Neural cell (in vitro differentiated cells): Measurements from ENCODE around the gene GDI2. TPM values are rescaled to one million over a fixed set of nuclear protein-coding genes. Genes with fewer than 3 reads are reported as not detected.
"Not testable (repeated sequence)": the region's sequence is repeated elsewhere in the genome, so short reads cannot be mapped to it uniquely, and the experiment has no call there.

Experiments
- H2AFZ ChIP-seq: fragments of 200-600, 300-800 bp; sonication (generic), shearing (Covaris generic); 2 replicates; pipeline ENCODE4 v1.6.0; 2014; ENCODE audit warnings: low read depth, mild to moderate bottlenecking, antibody characterized with exemption, low read length, moderate library complexity
- H3F3A ChIP-seq: fragments of 200-600 bp; shearing (Covaris generic); 2 replicates; pipeline ENCODE4 v1.6.1; 2016; ENCODE audit warnings: mild to moderate bottlenecking, moderate library complexity, mixed read lengths, antibody characterized with exemption, low read length; ENCODE audit not compliant: insufficient read depth, poor library complexity, severe bottlenecking
- H3K27ac ChIP-seq: fragments of 200-600, 300-800 bp; sonication (generic), shearing (Covaris generic); 2 replicates; pipeline ENCODE4 v1.5.1; 2014; ENCODE audit warnings: mild to moderate bottlenecking, low read length, moderate library complexity
- H3K27me3 ChIP-seq: fragments of 300-800, 200-600 bp; sonication (generic), shearing (Covaris generic); 2 replicates; pipeline ENCODE4 v1.6.0; 2014; ENCODE audit warnings: mild to moderate bottlenecking, low read depth, low read length, moderate library complexity; ENCODE audit not compliant: insufficient read depth
- H3K36me3 ChIP-seq: fragments of 300-800, 200-600 bp; sonication (generic), shearing (Covaris generic); 2 replicates; pipeline ENCODE4 v1.5.1; 2014; ENCODE audit warnings: mild to moderate bottlenecking, antibody characterized with exemption, low read length, moderate library complexity; ENCODE audit not compliant: insufficient read depth
- H3K4me2 ChIP-seq: fragments of 300-800, 200-600 bp; sonication (generic), shearing (Covaris generic); 2 replicates; pipeline ENCODE4 v1.6.0; 2014; ENCODE audit warnings: mild to moderate bottlenecking, low read length
- H3K4me3 ChIP-seq: fragments of 300-800, 200-600 bp; sonication (generic), shearing (Covaris generic); 2 replicates; pipeline ENCODE4 v1.5.1; 2014; ENCODE audit warnings: mild to moderate bottlenecking, low read length, moderate library complexity
- H3K79me2 ChIP-seq: fragments of 200-600 bp; shearing (Covaris generic); replicated peaks from 2 replicates; pipeline ENCODE4 v1.6.0; 2014; ENCODE audit warnings: mild to moderate bottlenecking, low read length, moderate library complexity; ENCODE audit not compliant: insufficient read depth
- H3K9ac ChIP-seq: fragments of 300-800, 200-600 bp; sonication (generic), shearing (Covaris generic); 2 replicates; pipeline ENCODE4 v1.6.1; 2016; ENCODE audit warnings: mild to moderate bottlenecking, low read length, mixed read lengths
- H3K9me2 ChIP-seq: fragments of 200-600 bp; shearing (Covaris generic); 2 replicates; pipeline ENCODE4 v1.6.1; 2016; ENCODE audit warnings: mild to moderate bottlenecking, low read length, mixed read lengths; ENCODE audit not compliant: insufficient read depth
- H3K9me3 ChIP-seq: fragments of 200-600, 300-800 bp; sonication (generic), shearing (Covaris generic); 2 replicates; pipeline ENCODE4 v1.6.1; 2016; ENCODE audit warnings: mild to moderate bottlenecking, mixed run types, low read length, moderate library complexity, mixed read lengths
- H4K20me1 ChIP-seq: fragments of 200-600 bp; shearing (Covaris generic); 2 replicates; pipeline ENCODE4 v1.6.1; 2016; ENCODE audit warnings: mild to moderate bottlenecking, mixed run types; ENCODE audit not compliant: insufficient read depth
- EP300 ChIP-seq: fragments of 450-650 bp; conservative IDR thresholded peaks from 2 replicates; pipeline ENCODE4 v1.6.1; 2014; ENCODE audit warnings: antibody characterized with exemption, mild to moderate bottlenecking, moderate library complexity; ENCODE audit not compliant: poor library complexity, severe bottlenecking
- EZH2 ChIP-seq: fragments of 200-600, 300-800 bp; shearing (Covaris generic), sonication (generic); IDR thresholded peaks from 2 replicates; pipeline ENCODE4 v1.6.1; 2014; ENCODE audit warnings: antibody characterized with exemption, low read length, borderline replicate concordance, mild to moderate bottlenecking; ENCODE audit not compliant: insufficient read depth, poor library complexity, severe bottlenecking
- MXI1 ChIP-seq: fragments of 450-650 bp; conservative IDR thresholded peaks from 2 replicates; pipeline ENCODE4 v1.6.1; 2014; ENCODE audit warnings: antibody characterized with exemption, mild to moderate bottlenecking; ENCODE audit not compliant: poor library complexity, severe bottlenecking
- POLR2AphosphoS5 ChIP-seq: IDR thresholded peaks from 2 replicates; pipeline ENCODE4 v1.6.1; 2012
- RAD21 ChIP-seq: fragments of 450-650 bp; conservative IDR thresholded peaks from 2 replicates; pipeline ENCODE4 v1.6.1; 2014; ENCODE audit warnings: antibody characterized with exemption, mild to moderate bottlenecking, moderate library complexity
- REST ChIP-seq: IDR thresholded peaks from 2 replicates; pipeline ENCODE4 v1.6.1; 2012; ENCODE audit warnings: borderline replicate concordance
- SMC3 ChIP-seq: fragments of 450-650 bp; conservative IDR thresholded peaks from 2 replicates; pipeline ENCODE4 v1.6.1; 2014; ENCODE audit warnings: antibody characterized with exemption, mild to moderate bottlenecking, moderate library complexity; ENCODE audit not compliant: poor library complexity
- TAF1 ChIP-seq: IDR thresholded peaks from 2 replicates; pipeline ENCODE4 v1.6.1; 2012; ENCODE audit warnings: low read depth
- polyA plus RNA-seq: library from polyadenylated mRNA; depleted of rRNA; stranded (reverse); fragments of >200 nt; gene quantifications from 2 replicates; pipeline ENCODE4 v1.2.3, GENCODE V29; 2014
- TF ChIP-seq, protein P1 (sequence below): fragments of 450-650 bp; IDR thresholded peaks from 2 replicates; pipeline ENCODE4 v1.5.1; 2014; ENCODE audit warnings: antibody characterized with exemption, mild to moderate bottlenecking, moderate library complexity; ENCODE audit not compliant: poor library complexity, severe bottlenecking

GDI2 gene
- polyA plus RNA-seq, 1 donor from 2014 or later = 352 TPM

DNA sequence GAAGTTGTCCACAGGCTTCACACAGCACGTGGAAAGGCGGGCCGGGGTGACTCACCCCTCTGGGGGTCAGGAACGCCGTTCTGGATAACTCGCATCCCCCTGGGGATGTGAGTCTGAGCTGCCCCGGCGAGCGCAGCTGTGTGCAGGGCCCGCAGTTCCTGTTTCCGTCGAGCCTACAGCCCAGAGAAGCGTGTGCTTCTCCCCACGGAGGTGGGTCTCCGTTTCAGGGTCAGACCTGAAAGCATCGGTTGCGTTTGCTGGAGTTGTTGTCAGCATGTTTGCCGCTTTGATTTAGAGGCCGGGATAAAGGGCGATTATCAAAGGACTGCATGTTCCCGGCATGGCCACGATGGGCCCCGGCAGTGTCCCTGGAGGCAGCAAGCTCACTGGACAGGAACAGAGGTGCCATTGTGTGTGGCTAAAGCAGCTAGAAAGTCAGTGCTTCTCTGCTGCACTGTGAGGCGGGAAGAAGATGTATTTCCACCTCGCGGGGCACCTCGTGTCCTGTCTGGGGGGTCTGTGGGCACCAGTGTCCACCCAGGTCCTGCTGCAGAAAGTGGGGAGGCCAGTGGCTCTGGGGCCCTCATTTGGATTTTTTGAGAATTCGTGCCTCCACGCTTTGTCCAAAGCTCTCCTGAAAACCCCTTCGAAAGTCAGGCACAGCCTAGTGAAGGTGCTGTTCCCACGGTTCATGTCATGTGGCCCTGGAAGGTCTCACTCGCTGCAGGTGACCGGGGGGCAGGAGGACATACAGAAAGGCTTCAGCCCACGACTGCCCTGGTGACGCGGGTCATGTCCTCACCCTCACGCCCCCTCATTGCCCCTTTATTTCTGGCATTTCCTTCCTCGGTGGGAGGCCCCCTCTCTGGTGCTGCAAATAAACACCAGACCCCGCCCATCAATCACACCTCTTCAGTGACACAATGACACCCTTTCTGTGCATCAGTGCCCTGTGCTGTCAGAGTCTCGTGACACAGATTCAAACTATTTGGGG is 27.4 kb upstream of the GDI2 start:
- Histone ChIP-seq H3F3A (no peaks in the 10 kb centered on the region), H3K4me3 (no peak overlapping the region), H3K36me3 (no peaks in the 10 kb centered on the region), H3K9ac (no peak overlapping the region), H2AFZ (no peak overlapping the region), H3K27me3 (no peaks in the 10 kb centered on the region), H3K9me2 (no peaks in the 10 kb centered on the region), H3K4me2 (no peak overlapping the region), H3K27ac (no peak overlapping the region), H3K79me2 (no peaks in the 10 kb centered on the region), H3K9me3 (no peaks in the 10 kb centered on the region), H4K20me1 (no peaks in the 10 kb centered on the region)
- no peak for TF ChIP-seq SMC3
- no peak for TF ChIP-seq TAF1
- no peak for TF ChIP-seq MXI1
- no peak for TF ChIP-seq REST
- TF ChIP-seq EZH2 = no peak
- TF ChIP-seq, protein P1, sequence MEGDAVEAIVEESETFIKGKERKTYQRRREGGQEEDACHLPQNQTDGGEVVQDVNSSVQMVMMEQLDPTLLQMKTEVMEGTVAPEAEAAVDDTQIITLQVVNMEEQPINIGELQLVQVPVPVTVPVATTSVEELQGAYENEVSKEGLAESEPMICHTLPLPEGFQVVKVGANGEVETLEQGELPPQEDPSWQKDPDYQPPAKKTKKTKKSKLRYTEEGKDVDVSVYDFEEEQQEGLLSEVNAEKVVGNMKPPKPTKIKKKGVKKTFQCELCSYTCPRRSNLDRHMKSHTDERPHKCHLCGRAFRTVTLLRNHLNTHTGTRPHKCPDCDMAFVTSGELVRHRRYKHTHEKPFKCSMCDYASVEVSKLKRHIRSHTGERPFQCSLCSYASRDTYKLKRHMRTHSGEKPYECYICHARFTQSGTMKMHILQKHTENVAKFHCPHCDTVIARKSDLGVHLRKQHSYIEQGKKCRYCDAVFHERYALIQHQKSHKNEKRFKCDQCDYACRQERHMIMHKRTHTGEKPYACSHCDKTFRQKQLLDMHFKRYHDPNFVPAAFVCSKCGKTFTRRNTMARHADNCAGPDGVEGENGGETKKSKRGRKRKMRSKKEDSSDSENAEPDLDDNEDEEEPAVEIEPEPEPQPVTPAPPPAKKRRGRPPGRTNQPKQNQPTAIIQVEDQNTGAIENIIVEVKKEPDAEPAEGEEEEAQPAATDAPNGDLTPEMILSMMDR = no peak

DNA sequence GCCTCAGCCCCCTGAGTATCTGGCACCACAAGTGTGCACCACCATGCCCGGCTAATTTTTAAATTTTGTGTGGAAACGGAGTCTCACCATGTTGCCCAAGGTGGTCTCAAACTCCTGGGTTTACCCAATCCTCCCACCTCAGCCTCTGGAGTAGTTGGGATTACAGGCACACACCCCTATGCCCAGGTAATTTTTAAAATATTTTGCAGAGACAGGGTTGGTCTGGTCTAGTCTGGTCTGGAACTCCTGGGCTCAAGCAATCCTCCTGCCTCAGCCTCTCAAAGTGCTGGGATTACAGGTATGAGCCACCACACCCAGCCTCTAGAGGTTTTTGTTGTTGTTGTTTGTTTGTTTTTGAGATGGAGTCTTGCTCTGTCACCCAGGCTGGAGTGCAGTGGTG is 22.9 kb upstream of the GDI2 start:
- not testable (repeated sequence) for H2AFZ ChIP-seq, H3K4me2 ChIP-seq, H3F3A ChIP-seq, H3K9ac ChIP-seq, H3K36me3 ChIP-seq, H3K4me3 ChIP-seq, H3K9me2 ChIP-seq, H3K27me3 ChIP-seq, H3K27ac ChIP-seq, H3K79me2 ChIP-seq, H4K20me1 ChIP-seq, H3K9me3 ChIP-seq

- Histone ChIP-seq H3K36me3 (no peaks in the 10 kb centered on the region), H3K79me2 (no peaks in the 10 kb centered on the region), H4K20me1 (no peaks in the 10 kb centered on the region), H3K4me3 (no peak overlapping the region), H3K9ac (no peak overlapping the region), H3F3A (no peaks in the 10 kb centered on the region), H3K4me2 (no peak overlapping the region), H3K9me3 (no peaks in the 10 kb centered on the region), H3K27me3 (no peaks in the 10 kb centered on the region), H2AFZ (no peak overlapping the region), H3K27ac (no peak overlapping the region), H3K9me2 (no peaks in the 10 kb centered on the region)
- no peak for TF ChIP-seq RAD21
- TF ChIP-seq TAF1 = no peak
- TF ChIP-seq SMC3 = no peak
- TF ChIP-seq, protein P1 = no peak
- no peak for TF ChIP-seq EP300
- TF ChIP-seq POLR2AphosphoS5 = no peak
- no peak for TF ChIP-seq MXI1
These were observed 22.3 kb upstream of the GDI2 start for GRCh38 chr10:5835446-5836095.
